H1 (cell line): ENCODE measurements around the gene IFNGR1. TPM values are rescaled to one million over a fixed set of nuclear protein-coding genes. Genes with fewer than 3 reads are reported as not detected.

Source experiments
- HDAC6 ChIP-seq: IDR thresholded peaks from one replicate; pipeline ENCODE4 v1.7.1; 2012; ENCODE audit warnings: low read depth, mild to moderate bottlenecking, inconsistent platforms, low read length, moderate library complexity
- RNF2 ChIP-seq: fragments of 200-900, 300-1000 bp; sonication (generic); IDR thresholded peaks from 2 replicates; pipeline ENCODE4 v1.7.1; 2016; ENCODE audit warnings: borderline replicate concordance, low read depth, mild to moderate bottlenecking, antibody characterized with exemption, low read length; ENCODE audit not compliant: poor library complexity, severe bottlenecking; ENCODE audit errors: missing control alignments
- RXRA ChIP-seq: IDR thresholded peaks from 2 replicates; pipeline ENCODE4 v1.6.1; 2011; ENCODE audit warnings: low read depth, mild to moderate bottlenecking, low read length, moderate library complexity; ENCODE audit not compliant: insufficient read depth
- SP1 ChIP-seq: IDR thresholded peaks from 2 replicates; pipeline ENCODE4 v1.6.1; 2011; ENCODE audit warnings: low read depth, low read length
- polyA plus RNA-seq, 7 experiments: library from polyadenylated mRNA; depleted of rRNA in 3 of 7; stranded (reverse) in 5 of 7; unstranded in 2 of 7; fragments of >200 nt in 5 of 7; fragments of 200-250 nt in 2 of 7; gene quantifications; 1 replicate in 5 of 7; 2 replicates in 1 of 7; 4 replicates in 1 of 7; pipeline versions ENCODE4 v1.2.1 to v1.2.3, GENCODE V29; 2011 to 2013; ENCODE audit warnings: missing spikeins in 2 of 7, mixed read lengths in 2 of 7
- total RNA-seq: library from RNA; stranded (reverse); fragmentation: NEBNext Ultra II Directional; extraction: Animal tissue kit (Norgen Biotek cat#: 25700); gene quantifications from 2 replicates; pipeline ENCODE4 v1.2.1, GENCODE V29; 2021

IFNGR1 gene
- total and polyA plus RNA-seq, 2 of the 8 experiments (the other 6 are each of a cell fraction or from before 2014, with no cell fraction given) = 9.7 to 20.9 TPM

GRCh38 chr6:137260217-137260616 lies 41.0 kb upstream of the IFNGR1 start (continued):
- TF ChIP-seq RNF2 = no peak
- TF ChIP-seq SP1 = no peak
- TF ChIP-seq RXRA = no peak
- no peak for TF ChIP-seq HDAC6
